NCI-H774 (cell line): Measurements from ENCODE around the gene ZSWIM3.
"Not testable (repeated sequence)": the region's sequence is repeated elsewhere in the genome, so short reads cannot be mapped to it uniquely, and the experiment has no call there.

Source experiments
- DNase-seq: peaks from one replicate; lab custom pipeline; 2025; lab: John Stamatoyannopoulos, UW

Gene ZSWIM3

DNA sequence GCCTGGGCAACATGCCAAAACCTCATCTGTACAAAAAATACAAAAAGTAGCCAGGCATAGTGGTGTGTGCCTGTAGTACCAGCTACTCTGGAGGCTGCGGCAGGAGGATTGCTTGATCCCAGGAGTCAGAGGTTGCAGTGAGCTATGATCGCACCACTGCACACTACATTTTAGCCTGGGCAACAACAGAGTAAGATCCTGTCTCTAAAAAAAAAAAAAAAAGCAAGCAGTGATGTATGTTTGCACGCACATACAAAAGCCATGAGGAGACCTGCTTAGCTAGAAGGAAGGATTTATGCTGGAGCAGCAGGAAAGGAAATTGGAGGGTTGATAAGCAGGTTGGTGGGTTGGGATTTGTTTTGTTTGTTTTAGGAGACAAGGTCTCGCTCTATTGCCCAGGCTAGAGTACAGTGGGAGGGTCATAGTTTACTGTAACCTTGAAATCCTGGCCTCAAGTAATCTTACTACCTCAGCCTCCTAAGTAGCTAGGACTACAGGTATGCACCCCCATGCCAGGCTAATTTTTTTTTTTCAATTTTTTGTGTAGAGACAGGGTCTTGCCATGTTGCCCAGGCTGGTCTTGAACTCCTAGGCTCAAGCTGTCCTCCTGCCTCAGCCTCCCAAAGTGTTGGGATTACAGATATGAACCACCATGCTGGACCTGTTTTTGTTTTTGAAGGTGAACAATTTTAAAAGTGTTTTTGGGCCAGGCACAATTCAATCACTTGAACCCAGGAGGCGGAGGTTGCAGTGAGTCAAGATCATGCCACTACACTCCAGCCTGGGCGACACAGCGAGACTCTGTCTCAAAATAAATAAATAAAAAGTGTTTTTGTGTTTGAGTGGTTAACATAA, 4.0 kb downstream of the ZSWIM3 start:
- DNase-seq, result peak; percentile 11

DNA sequence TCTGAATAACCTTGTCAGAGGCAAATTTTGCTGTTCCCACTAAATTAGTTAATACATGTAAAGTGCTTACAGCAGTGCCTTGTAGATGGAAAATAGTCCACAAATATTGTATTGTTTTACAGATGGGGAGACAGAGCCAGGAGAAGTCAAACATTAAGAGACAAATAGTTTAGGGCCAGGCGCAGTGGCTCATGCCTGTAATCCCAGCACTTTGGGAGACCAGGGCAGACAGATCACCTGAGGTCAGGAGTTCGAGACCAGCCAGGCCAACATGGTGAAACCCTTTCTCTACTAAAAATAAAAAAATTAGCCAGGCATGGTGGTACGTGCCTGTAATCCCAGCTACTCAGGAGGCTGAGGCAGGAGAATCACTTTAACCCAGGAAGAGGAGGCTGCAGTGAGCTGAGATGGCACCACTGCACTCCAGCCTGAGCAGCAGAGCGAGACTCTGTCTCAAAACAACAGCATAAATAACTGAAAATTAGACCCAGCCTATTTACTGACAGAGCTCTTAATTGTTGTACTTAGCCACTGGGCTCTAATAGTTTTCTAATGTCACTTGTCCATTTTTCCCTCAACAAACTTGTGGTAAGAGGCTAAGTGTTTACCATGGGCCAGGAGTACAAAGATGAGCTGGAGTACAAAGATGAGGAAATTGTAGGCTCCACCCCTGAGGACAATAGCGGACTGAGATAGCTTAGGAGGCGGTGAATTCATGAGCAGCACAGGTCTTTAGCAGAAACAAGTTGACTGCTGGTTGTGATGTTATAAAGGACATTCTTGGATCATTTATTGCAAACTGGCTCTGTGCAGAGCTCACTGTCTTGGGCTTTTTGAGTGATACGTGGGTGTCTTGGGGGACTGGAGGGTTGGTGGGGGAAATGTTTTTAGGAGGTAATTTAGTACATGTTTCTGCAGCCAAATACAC, 6.4 kb downstream of the ZSWIM3 start:
- DNase-seq, result peak; percentile 2

DNA sequence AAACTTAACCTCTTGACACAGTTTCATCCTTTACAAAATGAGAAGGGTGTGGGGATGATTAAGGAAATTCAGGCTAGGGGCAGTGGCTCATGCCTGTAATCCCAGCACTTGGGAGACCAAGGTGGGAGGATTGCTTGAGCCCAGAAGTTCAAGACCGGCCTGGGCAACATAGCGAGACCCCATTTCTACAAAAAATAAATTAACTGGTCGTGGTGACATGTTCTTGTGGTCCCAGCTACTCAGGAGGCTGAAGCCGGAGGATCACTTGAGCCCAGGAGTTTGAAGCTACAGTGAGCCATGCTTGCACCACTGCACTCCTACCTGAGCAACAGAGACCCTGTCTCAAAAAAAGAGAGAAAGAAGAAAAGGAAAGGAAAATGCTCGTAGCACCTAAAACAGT, 9.0 kb downstream of the ZSWIM3 start:
- DNase-seq, result no peak

DNA sequence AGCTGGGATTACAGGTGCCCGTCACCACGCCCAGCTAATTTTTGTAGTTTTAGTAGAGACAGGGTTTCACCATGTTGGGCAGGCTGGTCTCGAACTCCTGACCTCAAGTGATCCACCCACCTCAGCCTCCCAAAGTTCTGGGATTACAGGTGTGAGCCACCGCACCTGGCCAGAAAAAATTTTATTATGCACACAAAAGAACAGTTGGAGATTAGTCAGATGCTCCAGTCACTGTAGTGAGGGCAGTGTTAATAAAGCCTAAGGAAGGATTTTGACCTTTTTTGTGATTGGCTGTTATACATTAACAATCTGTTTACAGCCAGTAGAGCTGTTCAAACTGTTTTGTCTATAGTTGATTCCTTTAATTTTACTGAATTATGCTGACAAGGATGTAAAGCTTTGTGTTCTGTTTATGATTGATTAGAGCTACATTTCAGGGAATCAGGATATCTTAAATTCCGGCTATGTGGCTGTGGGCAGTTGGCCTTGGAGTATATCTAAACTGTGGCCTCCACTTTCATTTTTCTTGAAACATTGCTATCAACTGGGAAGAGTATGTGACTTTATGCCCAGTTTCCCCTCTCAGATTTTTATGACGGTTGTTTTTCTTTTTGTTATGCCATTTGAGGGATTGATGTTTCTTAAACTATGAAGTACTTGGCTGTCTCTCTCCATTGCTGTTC, 9.9 kb downstream of the ZSWIM3 start:
- DNase-seq, result no peak

DNA sequence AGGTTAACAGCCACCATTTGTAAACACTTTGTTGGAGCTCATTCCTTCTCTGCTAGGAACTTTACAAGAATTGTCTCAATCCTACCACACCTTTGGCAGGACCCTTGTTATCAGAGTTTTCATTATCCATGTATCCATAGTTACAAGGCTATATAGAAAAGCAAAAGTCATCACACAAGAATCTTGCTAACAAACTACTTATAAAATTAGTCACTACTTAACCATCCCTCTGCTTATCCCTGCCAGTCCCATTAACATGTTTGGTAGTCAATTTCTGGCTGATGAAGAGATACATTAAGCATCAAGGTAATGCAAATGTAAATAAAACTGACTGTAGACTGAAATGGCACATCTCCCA, 10.4 kb downstream of the ZSWIM3 start:
- DNase-seq, result no peak

DNA sequence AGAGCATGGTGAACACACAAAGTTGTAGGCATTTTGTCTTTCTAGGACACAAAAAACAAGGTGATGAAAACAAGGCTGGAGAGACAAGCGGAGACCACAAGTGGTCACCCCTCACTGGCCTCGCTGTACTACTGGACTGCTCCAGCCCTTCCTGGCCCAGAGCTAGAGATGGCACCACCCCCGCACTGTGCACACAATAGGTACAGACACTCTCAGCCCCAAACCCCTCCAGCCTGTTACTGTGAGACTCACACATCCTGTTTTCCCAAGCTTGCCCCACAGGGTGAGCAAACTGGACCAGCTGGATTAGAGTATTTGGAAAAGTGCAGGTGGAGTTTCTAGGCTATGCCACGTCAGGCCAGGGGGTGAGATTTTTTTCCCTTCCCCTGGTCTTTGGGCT, 15.2 kb downstream of the ZSWIM3 start:
- DNase-seq, result no peak

DNA sequence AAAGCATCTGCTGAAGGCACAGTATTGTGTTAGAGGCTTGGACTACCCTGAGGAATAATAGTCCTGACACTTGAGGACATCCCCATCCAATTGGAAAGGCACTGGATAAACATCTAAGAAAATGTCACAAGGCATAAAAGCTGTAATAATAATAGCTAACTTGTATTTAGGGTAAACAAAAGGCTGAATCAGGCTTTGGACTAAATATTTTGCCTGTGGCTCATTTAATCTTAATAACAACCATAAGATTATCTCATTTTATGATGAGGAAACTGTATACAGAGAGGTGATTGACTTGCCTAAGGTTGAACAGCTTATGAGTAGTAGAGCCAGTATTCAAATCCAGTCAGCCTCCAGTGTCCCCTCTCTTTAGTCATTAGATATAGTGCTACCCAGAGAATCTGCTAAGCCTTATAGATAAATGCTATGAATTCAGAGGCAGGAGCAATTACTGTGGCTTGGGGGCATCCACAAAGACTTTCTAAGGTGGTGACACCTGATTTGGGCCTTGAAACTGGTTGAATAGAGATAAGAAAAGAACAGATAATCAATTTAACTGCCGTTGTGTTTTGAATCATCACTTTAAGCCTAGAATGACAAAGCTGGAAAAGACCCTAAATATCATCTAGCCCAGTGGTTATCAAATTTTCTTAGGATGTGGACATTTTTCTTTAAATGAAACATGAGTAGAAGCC, 16.1 kb downstream of the ZSWIM3 start:
- DNase-seq, result no peak

DNA sequence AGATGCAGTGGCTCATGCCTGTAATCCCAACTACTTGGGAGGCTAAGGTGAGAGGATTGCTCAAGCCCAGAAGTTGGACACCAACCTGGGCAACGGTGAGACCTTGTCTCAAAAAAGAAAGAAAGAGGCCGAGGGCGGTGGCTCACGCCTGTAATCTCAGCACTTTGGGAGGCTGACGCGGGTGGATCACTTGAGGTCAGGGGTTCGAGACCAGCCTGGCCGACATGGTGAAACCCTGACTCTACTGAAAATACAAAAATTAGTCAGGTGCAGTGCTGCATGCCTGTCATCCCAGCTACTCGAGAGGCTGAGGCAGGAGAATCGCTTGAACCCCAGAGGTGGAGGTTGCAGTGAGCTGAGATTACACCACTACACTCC, 16.7 kb downstream of the ZSWIM3 start:
- not testable (repeated sequence) for DNase-seq

DNA sequence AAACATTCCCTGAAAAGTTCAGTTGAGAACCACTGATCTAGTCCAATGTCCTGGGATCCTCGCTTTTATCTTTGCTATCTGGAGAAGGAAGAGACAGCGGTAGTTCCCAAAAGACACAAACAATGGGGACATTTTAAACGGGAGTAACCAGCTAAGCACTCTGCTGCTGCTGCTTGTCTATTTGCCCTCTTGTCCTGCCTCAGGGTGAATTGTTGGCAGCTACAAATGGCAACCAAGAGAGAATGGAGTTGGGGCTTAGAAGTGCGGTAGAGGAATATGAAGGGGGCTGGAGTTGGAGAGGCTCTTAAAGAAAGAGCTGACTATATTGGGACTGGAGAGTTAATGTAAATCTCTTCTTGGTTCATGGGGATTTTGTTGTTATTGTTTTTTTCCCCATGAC, 17.2 kb downstream of the ZSWIM3 start:
- DNase-seq, result no peak

DNA sequence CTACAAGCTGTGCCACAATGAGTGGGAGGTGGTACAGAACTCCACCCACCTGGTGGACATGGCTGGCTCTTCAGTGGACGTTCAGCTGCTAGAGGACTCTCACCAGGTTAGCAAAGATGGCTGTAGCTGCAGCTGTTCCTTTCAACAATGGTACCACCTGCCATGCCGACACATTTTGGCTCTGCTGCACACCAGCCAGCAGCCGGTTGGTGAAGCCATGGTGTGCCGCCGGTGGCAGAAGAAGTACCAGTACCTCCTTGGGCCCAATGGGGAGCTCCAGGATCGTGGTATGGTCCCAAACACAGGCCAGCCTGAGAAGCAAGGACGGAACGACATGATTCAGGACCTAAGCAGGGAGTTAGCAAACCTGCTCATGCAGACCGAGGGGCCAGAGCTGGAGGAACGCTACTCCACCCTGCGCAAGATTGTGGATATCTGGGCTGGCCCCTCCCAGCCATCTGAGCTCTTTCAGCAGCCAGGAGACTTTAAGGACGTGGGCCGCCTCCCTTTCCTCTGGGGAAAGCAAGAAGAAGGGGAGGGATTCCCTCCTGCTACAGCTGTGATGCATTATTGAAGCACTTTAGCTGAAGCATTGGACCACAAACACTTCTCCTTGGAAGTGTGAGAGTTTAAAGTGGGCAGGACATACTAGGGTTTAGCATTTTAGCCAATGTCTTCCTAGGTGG, 20.8 kb downstream of the ZSWIM3 start:
- DNase-seq, result no peak

DNA sequence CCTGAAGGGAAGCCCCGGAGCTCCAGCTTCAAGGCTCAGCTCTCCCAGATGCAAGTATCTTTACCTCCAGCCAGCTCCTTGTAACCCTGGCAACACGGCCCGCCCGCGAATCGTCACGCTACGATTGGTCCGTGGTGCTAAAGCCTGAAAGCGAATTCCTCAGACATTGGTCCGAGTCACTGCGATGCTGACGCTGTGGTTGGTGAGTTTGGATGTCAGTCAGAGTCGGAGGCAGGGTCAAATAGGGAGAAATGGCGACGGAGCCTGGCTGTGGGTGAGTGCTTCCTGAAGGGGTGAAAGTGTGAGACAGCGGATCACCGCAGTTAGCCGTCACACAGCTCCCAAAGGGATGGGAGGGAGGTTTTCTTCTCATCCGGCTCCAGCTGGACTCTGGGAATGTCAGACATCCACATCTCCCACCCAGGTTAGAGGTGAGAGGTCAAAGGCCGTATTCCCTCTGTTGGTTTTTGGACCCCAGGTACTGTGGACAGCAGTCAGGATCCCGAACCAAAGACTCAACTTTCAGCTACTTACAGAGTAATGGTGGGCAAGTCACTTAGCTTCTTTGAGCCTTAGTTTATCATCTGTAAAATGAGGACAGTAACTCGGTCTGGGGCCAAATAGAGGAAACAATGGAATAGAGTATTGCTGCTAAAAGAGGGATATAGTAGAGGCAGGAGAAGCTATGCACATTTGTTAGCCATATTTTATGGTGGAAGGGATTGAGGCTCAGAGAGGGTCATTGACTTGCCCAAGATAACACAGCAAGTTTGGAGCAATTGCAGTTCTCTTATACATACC, 23.8 kb downstream of the ZSWIM3 start, which contains the start of gene ZSWIM1:
ZSWIM1 (plus strand) TSS at position 240 of the 801 bp plus-strand sequence. CDS start 1,366 bp downstream, outside the sequence.
- DNase-seq, result peak; percentile 98

DNA sequence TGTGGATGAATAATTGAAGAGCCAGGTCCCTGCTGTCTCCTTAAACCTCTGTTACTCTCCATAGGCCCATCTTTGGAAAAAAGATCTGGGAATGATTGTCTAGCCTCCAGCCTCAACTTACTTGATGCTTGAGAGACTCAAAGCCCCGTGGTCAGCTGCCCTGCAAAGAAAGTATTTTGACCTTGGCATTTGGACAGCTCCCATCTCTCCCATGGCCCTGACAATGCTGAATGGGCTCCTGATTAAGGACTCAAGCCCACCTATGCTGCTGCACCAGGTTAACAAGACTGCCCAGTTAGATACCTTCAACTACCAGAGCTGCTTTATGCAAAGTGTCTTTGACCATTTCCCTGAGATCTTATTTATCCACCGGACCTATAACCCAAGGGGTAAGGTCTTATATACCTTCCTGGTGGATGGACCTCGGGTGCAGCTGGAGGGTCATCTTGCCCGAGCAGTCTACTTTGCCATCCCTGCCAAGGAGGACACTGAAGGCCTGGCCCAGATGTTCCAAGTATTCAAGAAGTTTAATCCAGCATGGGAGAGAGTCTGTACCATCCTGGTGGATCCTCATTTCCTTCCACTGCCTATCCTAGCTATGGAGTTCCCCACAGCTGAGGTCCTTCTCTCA, 25.2 kb downstream of the ZSWIM3 start:
- DNase-seq, result no peak

DNA sequence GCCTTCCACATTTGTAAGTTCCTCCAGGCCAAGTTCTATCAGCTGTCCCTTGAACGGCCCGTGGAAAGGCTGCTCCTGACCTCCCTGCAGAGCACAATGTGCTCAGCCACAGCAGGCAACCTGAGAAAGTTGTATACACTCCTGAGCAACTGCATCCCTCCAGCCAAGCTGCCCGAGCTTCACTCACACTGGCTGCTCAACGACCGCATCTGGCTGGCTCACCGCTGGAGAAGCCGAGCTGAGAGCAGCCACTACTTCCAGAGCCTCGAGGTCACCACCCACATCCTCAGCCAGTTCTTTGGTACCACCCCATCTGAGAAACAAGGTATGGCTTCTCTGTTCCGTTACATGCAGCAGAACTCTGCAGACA, 25.7 kb downstream of the ZSWIM3 start:
- no peak for DNase-seq

DNA sequence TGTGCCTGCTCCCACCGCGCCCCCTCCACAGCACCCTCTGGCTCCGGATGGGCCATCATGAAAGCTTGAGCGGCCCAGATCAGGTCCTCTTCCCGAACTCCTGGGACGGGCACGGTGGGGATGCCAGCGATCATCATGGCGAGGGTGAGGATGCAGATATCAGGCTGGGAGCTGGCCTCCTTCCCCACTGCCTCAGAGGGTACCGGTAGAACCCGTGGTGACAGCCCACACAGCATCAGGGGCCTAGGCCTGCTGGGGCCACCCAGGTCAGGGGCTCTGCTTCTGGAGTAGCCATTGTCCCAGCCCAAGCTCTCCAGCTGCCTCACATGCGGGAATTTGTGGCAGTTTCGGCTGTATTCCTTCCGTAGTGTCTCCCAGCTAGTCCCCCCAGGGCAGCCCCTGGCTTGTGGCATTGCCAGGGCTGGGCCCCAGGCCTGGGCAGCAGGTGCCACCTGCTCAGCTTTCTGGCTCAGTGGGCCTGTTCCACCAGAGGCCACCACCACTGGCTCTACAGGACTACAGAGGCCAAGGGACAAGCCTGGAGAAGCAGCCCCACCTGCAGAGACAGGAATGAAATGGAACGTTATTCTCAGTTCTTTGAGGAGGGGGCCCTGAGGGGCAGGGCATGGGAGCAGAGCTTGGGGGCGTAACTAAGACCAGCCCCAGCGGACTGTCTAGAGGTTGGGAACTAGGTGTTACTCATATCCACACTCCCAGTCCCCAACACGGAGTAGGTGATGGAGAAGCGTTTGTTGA, 29.4 kb downstream of the ZSWIM3 start:
- no peak for DNase-seq

DNA sequence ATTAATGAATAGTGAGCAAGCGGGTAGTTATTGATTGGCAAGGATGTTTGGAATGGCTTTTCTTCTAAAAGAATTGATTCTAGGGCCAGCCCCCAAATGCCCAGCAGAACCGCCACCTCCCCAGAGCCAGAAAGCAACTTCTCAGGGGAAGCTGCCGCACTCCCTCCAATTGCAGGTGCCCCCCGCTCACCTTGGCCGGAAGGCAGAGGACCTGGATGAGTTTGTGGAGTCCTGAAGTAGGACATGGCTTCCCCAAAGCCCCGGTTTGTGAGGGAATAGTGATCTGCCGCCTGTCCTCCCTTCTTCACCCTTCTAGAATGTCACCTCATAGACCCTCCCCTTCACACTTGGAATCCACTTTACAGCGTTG, 29.9 kb downstream of the ZSWIM3 start, which contains the start of gene SPATA25:
SPATA25 (minus strand) TSS at position 277 of the 370 bp plus-strand sequence; CDS start at position 245, 32 bp downstream.
- DNase-seq, result no peak

DNA sequence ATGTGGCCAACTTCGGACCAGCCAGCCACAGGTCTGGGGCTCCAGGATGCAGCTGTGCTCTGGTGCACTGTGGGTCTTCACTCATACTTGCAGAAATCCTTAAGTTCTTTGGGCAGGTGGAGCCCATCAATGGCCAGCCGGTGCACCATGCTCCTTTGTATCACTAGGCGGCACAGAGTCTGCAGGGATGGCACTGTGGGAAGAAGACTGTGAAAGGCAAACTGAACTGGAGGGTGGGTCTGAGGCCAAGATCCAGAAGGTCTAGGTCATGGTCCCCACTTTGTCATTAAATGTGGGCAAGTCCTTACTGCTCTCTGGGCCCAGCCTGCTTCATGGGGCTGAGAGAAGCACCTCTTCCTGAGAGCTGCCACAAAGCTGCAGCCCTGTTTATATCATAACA, 31.3 kb downstream of the ZSWIM3 start:
- no peak for DNase-seq

DNA sequence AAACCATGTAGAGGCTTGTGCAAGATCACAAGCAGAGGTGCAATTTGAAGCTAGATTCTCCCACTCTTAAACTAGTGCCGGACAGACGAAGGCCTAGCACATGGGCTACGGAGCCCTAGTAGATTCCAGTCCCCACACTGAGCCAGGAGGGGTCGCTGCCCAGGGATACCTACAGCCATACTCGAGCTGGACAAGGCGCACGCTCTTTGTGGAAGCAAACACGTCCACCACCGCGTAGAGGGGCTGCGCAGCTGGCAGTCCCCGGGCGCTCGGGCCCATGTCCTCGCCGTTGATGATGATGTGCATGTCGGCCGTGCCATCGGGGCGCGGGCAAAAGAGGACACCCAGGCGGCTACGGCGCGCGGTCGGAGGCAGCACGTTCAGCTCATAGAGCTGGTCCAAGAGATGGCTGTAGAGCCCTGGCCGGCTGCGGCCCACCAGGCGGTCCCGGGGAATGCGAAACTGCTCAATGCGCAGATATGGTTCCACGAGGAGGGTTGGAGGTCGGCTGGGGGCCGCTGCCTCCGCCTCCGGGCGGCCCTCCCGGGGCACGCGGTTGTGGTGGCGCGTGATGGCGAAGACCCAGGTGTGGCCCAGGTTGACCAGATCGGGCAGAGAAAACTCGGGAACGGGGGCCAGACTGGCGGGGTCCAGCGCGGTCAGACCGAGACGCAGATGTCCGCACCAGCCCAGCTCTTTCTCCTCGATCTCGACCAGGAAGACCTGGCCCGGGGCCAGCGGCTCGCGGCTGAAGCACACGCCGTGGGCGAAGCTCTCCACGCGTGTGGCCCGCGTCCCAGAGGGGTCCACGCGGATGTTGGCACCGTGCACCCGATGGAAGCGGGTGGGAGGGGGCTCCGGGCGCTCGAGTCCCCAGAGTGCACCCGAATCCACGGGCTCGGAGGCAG, 32.9 kb downstream of the ZSWIM3 start:
- DNase-seq, result no peak
